Erythroblast (primary cell): ENCODE results near the gene NCKAP1.

Source experiments
- DNase-seq, 2 experiments: peaks; one replicate each; lab custom pipeline; 2025; lab: John Stamatoyannopoulos, UW
- GATA1 ChIP-seq: IDR thresholded peaks from 2 replicates; pipeline ENCODE4 v1.6.1; 2011; ENCODE audit warnings: low read depth, mild to moderate bottlenecking, control low read depth, low read length, moderate library complexity
- POLR2A ChIP-seq: IDR thresholded peaks from 2 replicates; pipeline ENCODE4 v1.6.1; 2011; ENCODE audit warnings: mild to moderate bottlenecking, low read length

Gene NCKAP1

DNA sequence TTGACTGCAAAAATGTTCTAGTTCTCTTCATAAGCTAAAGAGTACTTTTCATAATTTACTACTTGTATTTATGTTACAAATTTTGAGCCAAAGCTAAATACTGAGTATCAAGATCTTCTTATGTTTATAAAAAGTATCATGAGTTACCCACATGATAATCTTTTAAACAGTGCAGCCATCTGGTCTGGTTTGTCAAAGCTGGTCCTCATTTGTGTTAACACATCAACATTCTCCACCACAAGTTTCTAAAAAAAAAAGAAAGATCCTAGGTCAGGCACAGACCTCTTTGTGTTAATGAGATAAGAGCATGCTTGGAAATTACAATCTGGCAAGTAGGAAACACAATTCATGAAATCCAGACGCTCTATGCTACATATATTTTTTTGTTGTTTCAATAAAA is 96.3 kb downstream of the NCKAP1 start:
- TF ChIP-seq POLR2A (no peak), GATA1 (no peak)
- DNase-seq, result peak; percentile 15 to 70

DNA sequence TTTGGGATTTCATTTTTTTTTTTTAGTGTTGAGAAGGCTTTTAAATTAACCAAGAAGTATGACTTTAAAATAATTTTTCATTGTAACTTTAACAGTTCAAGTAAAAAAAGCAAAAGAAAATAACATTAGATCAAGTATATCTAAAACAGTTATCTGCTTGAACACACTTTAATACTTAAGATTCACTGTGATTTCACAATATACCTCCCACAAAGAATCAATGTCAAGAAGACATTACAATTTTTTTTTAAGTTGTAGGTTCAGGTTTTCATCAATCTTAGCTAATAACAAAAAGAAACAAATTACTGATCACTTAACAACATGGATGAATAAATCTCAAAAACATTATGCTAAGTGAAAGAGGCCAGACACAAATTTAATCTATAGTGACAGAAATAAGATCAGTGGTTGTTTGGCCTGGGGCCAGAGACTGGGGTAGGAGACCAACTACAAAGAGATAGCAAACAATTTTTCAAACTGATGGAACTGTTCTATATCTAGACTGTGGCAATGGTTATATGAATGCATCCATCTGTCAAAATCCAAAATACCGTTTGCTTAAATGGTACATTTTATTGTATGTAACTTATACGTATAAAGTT is 97.0 kb downstream of the NCKAP1 start:
- TF ChIP-seq POLR2A (no peak), GATA1 (no peak)
- peak; percentile 33 to 67 for DNase-seq

DNA sequence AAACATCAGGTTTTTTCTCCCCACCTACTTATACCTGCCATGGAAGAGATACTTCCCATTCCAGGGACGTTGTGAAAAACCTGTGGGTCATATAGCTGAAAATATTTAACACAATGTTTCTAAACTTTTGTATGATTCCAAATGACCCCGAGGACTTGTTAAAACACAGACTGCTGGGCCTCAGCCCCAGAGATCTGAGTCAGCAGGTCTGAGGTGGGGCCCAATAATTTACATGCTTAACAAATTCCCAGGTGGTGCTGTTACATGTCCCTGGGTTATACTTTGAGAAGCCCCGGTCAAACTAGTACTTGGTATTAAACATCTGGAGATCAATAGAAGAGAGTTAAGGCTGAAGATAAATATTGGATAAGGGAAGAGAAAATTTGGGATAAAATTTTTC is 100.4 kb downstream of the NCKAP1 start:
- DNase-seq, result no peak
- TF ChIP-seq GATA1 (no peak), POLR2A (no peak)

- no peak for DNase-seq
- TF ChIP-seq GATA1, result no peak
- no peak for TF ChIP-seq POLR2A
Observed at GRCh38 chr2:182933629-182934028, 104.6 kb downstream of the NCKAP1 start.

DNA sequence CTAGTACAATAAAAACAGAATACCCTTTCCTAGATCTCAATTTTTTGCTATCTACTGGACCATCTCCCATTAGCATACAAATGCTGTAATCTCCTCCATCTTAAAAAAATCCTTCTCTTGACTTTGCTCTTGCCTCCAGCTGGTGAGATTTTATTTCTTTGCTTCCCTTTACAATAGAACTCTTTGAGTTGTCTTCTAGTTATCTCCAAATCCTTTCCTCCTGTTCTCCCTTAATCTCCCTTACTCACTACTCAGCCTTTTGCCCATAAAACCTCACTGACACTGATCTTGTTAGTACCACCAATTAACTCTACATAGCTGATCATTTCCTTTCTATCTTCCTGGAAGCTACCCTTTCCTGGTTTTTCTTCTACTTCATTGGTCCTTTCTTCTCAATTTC is 108.3 kb downstream of the NCKAP1 start:
- TF ChIP-seq POLR2A (no peak), GATA1 (no peak)
- DNase-seq, result no peak

DNA sequence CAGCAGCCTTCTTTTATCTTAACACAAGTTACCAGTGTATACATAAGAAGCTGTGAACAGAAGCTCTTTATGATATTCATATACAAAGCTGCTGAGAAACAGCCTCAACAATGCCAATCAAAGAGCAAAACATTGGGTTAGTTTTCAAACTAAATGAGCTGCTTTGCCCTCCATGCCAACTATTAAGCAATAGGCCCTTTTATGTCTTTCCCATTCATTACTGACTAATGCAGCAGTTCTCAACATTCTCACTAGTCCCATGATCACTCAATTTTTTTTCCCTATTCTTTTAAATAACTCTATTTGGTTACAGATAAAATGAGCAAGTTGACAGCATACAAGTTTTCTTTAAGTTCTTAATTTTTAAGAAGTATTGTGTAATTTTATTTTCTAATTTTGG is 114.0 kb downstream of the NCKAP1 start:
- DNase-seq, result no peak
- no peak for TF ChIP-seq GATA1
- TF ChIP-seq POLR2A, result no peak

DNA sequence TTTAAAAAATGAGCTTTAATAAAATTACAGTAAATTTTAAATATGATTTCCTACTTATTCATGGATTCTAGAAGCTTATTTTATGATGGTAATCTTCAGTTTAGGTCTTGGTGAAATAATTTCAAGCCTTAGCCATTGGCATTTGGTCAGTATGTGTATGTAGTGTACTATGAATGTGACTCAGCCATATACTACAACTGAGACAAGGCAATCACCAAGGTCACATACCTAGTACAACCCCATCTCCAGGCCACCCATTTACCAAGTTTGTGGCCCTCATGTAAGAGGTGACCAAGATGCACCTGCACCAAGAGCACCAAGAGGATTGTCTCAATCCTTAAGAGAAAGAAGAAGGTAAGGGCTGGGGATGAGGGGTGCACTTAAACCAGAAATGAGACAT is 117.0 kb downstream of the NCKAP1 start:
- no peak for TF ChIP-seq GATA1
- no peak for TF ChIP-seq POLR2A
- no peak for DNase-seq

DNA sequence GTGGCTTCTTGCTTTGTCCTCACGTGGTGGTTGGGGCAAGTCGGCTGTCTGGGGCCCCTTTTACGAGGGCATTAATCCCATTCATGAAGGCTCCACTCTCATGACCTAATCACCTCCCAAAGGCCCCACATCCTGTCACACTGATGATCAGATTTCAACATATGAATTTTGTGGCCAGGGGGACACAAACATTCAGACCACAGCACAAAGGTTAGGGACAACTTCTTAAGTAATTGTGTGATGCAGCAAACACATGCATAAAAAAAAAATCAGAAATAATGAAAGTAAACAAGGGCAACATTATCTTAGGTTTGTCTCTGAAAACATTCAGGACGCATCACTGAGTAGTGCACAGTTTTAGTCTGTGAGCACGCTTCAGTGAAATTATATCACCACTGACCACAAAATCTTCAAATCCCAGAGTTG is 117.6 kb downstream of the NCKAP1 start:
- no peak for TF ChIP-seq GATA1
- TF ChIP-seq POLR2A, result no peak
- no peak for DNase-seq

DNA sequence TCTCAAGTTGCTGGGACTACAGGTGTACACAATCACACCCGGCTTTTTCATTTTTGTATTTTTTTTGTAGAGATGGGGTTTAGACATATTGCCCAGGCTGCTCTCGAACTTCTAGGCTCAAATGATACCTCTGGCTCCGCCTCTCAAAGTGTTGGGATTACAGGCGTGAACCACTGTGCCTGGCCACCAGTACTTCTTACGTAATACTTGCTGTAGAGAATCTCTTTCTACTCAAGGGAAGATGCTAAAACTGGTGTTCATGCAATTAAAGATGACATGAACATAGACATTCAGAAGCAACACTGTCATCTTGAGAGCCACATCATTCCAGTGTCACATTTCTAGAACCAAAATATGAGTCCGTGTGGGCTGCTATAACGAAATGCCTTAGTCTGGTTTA is 118.2 kb downstream of the NCKAP1 start:
- no peak for DNase-seq
- no peak for TF ChIP-seq GATA1
- TF ChIP-seq POLR2A, result no peak

DNA sequence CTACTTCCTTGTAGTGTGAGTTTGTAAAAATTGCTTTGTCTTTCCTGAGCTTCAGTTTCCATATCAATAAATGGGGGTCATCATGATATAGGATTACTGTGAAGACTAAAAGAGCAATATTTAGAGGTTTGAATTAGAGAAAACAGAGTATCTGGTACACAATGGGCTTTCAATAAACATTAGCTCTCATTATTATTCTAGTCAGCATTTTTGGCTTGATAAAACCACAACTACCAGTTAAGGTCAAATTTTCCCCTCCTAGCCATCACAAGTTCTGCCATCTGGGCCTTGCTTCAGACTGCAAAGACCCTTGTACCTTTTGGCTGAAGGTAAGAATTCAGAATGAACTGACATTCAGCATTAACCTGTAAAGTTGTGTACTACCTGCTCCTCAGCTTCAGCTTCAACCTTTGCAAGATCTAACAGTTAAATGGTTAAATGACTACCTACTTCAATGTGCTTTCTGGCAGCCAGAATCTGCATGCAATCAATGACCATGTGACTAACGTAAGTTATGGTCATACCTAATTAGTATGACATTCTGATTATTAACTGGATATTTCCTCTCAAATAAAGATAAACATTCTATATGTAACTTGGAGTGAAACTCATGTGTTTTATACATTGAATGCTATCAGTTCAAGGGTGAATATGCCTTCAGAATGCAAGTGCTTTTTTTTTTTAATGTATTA is 119.2 kb downstream of the NCKAP1 start:
- no peak for DNase-seq
- TF ChIP-seq POLR2A, result no peak
- no peak for TF ChIP-seq GATA1

- no peak for DNase-seq
- TF ChIP-seq GATA1, result no peak
Observed at GRCh38 chr2:182917924-182918323, 120.3 kb downstream of the NCKAP1 start.

- no peak for DNase-seq
- TF ChIP-seq POLR2A, result no peak
- no peak for TF ChIP-seq GATA1
Observed at GRCh38 chr2:182916417-182916816, 121.8 kb downstream of the NCKAP1 start.

DNA sequence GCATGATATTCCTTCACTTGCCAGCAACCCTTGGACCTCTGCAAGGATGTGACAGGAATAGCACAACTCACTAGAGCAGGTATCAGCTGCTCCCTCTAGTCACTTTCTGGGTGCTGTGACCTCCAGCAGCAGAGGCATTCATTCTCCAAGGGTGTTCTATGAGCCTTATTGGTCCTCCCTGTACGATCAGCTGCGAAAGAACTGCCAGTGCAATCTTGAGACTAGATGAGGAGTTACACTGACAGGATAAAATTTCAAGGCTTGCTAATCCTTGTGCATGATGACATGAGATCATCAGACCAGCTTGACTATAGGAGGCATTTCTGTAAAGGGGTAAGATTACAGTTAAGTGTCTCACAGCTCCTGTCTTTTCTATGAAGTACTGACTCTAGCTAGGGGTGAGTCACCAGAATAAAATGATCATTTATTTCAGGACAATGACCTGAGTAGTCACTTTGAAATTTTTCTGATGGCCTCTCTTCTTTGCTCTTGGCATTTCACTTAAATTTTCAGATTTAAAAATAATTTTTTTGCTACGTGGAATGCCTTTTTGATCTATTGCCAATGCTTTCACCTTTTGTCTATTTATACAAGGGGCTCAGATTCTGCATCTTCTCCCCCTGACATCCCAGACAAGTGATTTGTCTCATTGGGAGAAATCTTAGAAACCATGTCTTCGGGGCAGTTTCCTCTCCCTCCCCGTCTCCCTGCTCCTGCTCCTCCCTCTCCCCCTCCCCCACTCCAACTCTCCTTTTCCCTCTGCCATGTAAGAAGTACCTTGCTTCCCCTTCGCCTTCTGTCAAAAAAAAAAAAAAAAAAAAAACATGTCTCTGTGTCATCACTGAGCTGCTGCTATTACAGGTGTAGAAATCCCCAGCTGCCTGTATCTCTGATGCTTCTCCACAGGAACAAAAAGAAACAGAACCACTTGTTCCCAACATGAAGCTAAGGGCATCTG is 122.6 kb downstream of the NCKAP1 start:
- no peak for TF ChIP-seq POLR2A
- no peak for TF ChIP-seq GATA1
- DNase-seq, result no peak

DNA sequence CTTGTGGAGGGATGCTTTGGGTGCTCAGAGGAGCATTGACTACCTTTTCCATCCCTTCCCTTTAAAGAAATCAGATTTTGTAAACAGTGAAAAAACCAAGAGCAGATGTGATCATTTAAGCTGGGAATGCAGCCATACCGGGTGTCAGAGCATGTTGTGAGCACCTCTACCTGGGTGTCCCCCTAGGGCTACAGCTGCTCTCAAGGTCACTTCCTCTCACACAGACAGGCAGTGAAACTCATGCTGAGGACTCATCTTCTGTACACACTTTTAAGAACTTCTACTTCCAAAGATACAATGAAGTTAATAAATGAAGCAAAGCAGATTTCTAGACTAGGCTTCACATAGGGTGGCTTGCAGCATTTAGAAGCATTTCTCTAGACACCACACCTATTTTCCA is 123.4 kb downstream of the NCKAP1 start:
- TF ChIP-seq GATA1 (no peak), POLR2A (no peak)
- DNase-seq, result no peak

GRCh38 chr2:182913064-182913463 is 125.2 kb downstream of the NCKAP1 start:
- TF ChIP-seq POLR2A (no peak), GATA1 (no peak)
- DNase-seq, result no peak
